Measurements from ENCODE around the gene ADARB1. TPM values are rescaled to one million over a fixed set of nuclear protein-coding genes. Genes with fewer than 3 reads are reported as not detected.

Gene ADARB1
- total RNA-seq, 1 donor from 2014 or later: 5.1 TPM

- Mint-ChIP-seq H3K4me3 (no peak overlapping the region), H3K27ac (no peak overlapping the region), H3K36me3 (no peaks in the 10 kb centered on the region), H3K27me3 (ENCODE audit: insufficient read depth, low read depth) (peaks cover 3% of the 10 kb centered on the region), H3K4me1 (peaks cover 9% of the 10 kb centered on the region), H3K9me3 (no peaks in the 10 kb centered on the region)
- no peaks in the 10 kb centered on the region for H3K9me3 ChIP-seq (ENCODE audit: low read depth)
- no peak overlapping the region for H2AFZ ChIP-seq (replicated peaks)
- H3K27me3 ChIP-seq: peaks cover 5% of the 10 kb centered on the region
- no peak for TF ChIP-seq EZH2 (IDR thresholded peaks at IDR 0.05)
- TF ChIP-seq EZH2phosphoT487 (IDR thresholded peaks at IDR 0.05): no peak
- no peak for TF ChIP-seq CTCF (IDR thresholded peaks at IDR 0.05)
- H3K4me1 ChIP-seq: peaks cover 9% of the 10 kb centered on the region
- H3F3A ChIP-seq (ENCODE audit: low read depth): no peaks in the 10 kb centered on the region
- H3K9ac ChIP-seq: no peak overlapping the region
- no peak overlapping the region for H3K27ac ChIP-seq
- no peak for DNase-seq (ENCODE audit: low spot score)
- H4K20me1 ChIP-seq (ENCODE audit: low read depth): peaks cover 16% of the 10 kb centered on the region
- no peaks in the 10 kb centered on the region for H3K36me3 ChIP-seq
- H3K4me2 ChIP-seq: no peak overlapping the region
- no peak overlapping the region for H3K4me3 ChIP-seq
- H3K79me2 ChIP-seq (ENCODE audit: low read depth): peaks cover 6% of the 10 kb centered on the region
Measured at GRCh38 chr21:45081636-45082035, 7.3 kb downstream of the ADARB1 start.

- Histone ChIP-seq H2AFZ (replicated peaks) (no peak overlapping the region), H3K27me3 (no peaks in the 10 kb centered on the region), H3K27ac (no peak overlapping the region), H3K9me3 (ENCODE audit: low read depth) (no peaks in the 10 kb centered on the region), H3K4me1 (peaks cover 9% of the 10 kb centered on the region), H3K36me3 (no peaks in the 10 kb centered on the region), H4K20me1 (ENCODE audit: low read depth) (peaks cover 13% of the 10 kb centered on the region), H3K79me2 (ENCODE audit: low read depth) (peaks cover 6% of the 10 kb centered on the region), H3F3A (ENCODE audit: low read depth) (no peaks in the 10 kb centered on the region), H3K9ac (no peak overlapping the region), H3K4me3 (no peak overlapping the region), H3K4me2 (no peak overlapping the region)
- DNase-seq (ENCODE audit: low spot score): no peak
- H3K36me3 Mint-ChIP-seq: no peaks in the 10 kb centered on the region
- H3K27me3 Mint-ChIP-seq (ENCODE audit: insufficient read depth, low read depth): peaks cover 3% of the 10 kb centered on the region
- no peaks in the 10 kb centered on the region for H3K9me3 Mint-ChIP-seq
- H3K4me1 Mint-ChIP-seq: peaks cover 10% of the 10 kb centered on the region
- H3K4me3 Mint-ChIP-seq: no peak overlapping the region
- TF ChIP-seq EZH2phosphoT487 (IDR thresholded peaks at IDR 0.05): no peak
- no peak for TF ChIP-seq CTCF (IDR thresholded peaks at IDR 0.05)
- no peak for TF ChIP-seq EZH2 (IDR thresholded peaks at IDR 0.05)
- no peak overlapping the region for H3K27ac Mint-ChIP-seq
Measured at GRCh38 chr21:45082736-45083135, 8.4 kb downstream of the ADARB1 start.

- no peak for TF ChIP-seq EZH2phosphoT487 (IDR thresholded peaks at IDR 0.05)
- TF ChIP-seq CTCF (IDR thresholded peaks at IDR 0.05): no peak
- TF ChIP-seq EZH2 (IDR thresholded peaks at IDR 0.05): no peak
- Mint-ChIP-seq H3K4me3 (no peak overlapping the region), H3K4me1 (peaks cover 10% of the 10 kb centered on the region), H3K36me3 (no peaks in the 10 kb centered on the region), H3K27me3 (ENCODE audit: insufficient read depth, low read depth) (peaks cover 3% of the 10 kb centered on the region), H3K27ac (no peak overlapping the region), H3K9me3 (no peaks in the 10 kb centered on the region)
- H3K4me3 ChIP-seq: no peak overlapping the region
- peaks cover 12% of the 10 kb centered on the region for H4K20me1 ChIP-seq (ENCODE audit: low read depth)
- no peaks in the 10 kb centered on the region for H3K36me3 ChIP-seq
- no peaks in the 10 kb centered on the region for H3F3A ChIP-seq (ENCODE audit: low read depth)
- no peaks in the 10 kb centered on the region for H3K9me3 ChIP-seq (ENCODE audit: low read depth)
- H3K27ac ChIP-seq: no peak overlapping the region
- H3K79me2 ChIP-seq (ENCODE audit: low read depth): no peaks in the 10 kb centered on the region
- no peak overlapping the region for H3K9ac ChIP-seq
- no peak for DNase-seq (ENCODE audit: low spot score)
- H3K4me2 ChIP-seq: no peak overlapping the region
- no peak overlapping the region for H2AFZ ChIP-seq (replicated peaks)
- peaks cover 9% of the 10 kb centered on the region for H3K4me1 ChIP-seq
- H3K27me3 ChIP-seq: no peaks in the 10 kb centered on the region
Measured at GRCh38 chr21:45084121-45084520, 9.7 kb downstream of the ADARB1 start.
